HG03064 (cell line): ENCODE measurements around the gene NRGN.

ENCODE experiments used
- ATAC-seq: cut with Tn5 transposase; IDR thresholded peaks from one replicate; pipeline ENCODE4 v1.9.1; 2021; ENCODE audit warnings: low read depth; ENCODE audit not compliant: unreplicated experiment

NRGN gene

GRCh38 chr11:124738713-124739478 lies 846 bp upstream of the NRGN start:
- ATAC-seq, result no peak

DNA sequence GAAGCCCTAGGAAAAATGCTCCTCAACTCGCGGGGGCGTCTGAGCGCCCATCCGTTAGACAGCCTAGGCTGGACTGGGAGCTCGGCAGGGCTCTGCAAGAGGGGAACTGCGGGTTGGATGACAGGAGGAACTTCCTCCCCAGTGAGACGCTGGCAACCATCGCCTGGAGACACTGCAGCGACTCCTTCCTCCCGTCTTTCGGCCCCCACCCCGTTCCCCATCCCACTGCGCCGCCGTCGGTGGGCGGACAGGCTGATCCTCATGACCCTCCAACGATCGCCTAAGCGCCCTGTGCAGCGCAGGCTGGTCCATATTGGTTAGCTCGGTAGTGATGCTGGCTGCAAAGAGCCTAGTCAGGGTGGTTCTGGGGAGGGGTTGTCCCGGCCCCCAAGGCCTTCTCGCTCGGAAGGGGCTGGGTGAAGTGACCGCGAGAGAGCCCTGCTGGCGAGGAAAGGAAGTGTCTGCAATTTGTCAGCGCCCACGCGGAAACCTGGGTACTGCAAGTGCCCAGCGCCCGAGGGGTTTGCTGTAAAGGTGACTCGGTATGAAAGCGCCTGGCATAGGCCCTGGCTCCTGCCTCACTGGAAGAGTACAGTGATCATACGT lies 638 bp downstream of the NRGN start:
- peak; percentile 43 for ATAC-seq

DNA sequence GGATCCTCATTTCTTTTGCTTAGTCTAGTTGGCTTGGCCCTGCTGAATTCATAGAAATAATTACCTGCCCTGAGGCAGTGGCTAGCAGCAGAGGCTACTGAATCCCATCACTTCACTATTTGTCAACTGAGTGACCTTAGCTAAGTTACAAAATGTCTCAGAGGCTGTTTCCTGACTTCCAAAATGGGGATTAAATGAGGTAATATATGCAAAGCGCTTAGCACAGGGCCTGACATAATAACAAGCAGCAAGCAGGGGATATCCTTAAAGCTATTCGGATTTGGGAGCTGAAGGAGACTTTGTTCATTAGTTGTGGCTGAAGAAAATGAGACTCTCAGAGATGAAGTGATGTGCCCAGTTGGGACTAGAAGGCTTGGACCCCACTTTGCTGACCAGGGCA lies 2.8 kb downstream of the NRGN start:
- no peak for ATAC-seq

GRCh38 chr11:124743050-124743449 lies 3.3 kb downstream of the NRGN start:
- ATAC-seq, result no peak

- no peak for ATAC-seq
These were observed 5.6 kb downstream of the NRGN start for GRCh38 chr11:124745270-124745834.

DNA sequence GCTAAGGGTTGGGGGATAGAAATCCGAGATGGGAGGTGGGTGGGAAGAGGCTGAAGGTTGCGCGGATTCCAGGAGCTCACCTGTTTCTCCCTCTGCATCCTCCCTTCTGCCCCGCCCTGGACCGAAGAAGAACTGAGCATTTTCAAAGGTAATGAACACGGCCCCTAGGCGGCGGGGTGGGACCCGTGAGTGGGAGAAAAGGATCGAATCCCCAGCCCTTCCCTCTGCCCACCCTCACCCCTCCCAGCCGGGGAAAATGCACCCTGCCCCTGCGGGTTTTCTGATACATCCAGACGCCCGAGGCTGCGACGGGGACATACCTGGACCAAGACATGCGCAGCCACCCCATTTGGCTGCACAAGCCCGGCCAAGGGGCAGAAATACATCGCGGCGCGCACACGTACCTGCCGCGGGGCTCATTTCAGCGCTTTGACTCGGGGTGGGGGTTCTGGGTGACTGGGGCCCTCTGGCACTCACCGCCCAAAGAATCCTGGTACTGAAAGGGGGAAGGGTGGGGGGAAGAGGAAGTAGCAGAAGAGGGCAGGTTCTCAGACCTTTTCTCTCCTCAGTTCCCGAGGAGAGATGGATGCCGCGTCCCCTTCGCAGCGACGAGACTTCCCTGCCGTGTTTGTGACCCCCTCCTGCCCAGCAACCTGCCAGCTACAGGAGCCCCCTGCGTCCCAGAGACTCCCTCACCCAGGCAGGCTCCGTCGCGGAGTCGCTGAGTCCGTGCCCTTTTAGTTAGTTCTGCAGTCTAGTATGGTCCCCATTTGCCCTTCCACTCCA lies 6.3 kb downstream of the NRGN start:
- peak; percentile 12 for ATAC-seq

- peak; percentile 87 for ATAC-seq
These were observed 7.0 kb downstream of the NRGN start for GRCh38 chr11:124746621-124747243.

DNA sequence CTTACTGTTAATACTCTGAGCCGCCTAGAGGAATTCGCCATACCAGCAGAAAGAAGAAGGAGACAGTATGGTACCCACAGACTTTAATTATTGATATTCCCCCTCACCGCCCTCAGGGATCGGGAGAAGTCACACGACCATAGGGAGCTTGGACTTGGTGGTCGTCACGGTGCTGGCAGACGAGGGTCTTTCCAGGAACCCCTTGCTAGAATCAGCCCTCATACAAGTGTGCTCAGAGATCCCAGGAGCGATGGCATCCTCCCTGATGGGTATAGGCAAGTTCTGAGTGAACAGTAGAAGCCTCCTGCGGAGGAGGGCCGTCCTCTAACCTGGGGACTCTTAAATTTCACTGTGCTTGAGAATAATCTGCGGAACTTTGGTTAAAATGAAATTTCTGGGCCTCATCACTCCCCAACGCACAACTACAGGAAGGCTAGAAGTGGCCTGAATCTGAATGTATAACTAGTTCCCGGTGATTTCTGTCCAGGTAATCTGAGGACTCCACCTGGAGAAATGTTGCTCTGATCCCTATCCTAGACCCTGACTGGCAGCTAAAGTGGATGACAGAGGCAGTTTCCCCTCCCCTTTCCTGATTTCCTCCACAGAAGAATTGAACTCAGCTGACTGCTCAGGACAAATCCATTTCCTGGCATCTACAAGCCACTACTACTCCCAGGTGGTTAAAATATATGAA lies 7.8 kb downstream of the NRGN start:
- no peak for ATAC-seq

- no peak for ATAC-seq
These were observed 8.3 kb downstream of the NRGN start for GRCh38 chr11:124748100-124748418.

GRCh38 chr11:124748481-124749343 lies 9.0 kb downstream of the NRGN start:
- ATAC-seq, result no peak

DNA sequence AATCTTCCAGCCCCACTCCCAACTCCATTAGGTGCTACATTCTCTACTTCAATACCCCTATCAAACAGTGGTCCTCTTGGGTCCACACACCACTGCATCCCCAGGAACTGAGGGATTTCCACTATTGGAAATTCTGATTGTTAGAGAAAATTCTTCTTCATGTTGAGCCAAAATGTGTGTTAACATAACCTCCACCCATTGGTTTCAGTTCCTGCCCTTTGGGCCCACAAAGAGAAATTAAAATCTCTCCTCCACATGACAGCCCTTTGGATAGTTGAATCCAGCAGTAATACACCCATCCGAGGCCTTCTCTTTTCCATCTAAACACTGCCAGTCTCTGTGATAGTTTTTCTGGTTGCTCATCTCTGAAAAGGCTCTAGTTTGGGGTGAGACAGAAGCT lies 10.2 kb downstream of the NRGN start:
- ATAC-seq, result no peak

GRCh38 chr11:124751391-124751740 lies 11.6 kb downstream of the NRGN start:
- ATAC-seq, result no peak

GRCh38 chr11:124751741-124752470 lies 12.2 kb downstream of the NRGN start, which contains the start of gene VSIG2:
Gene VSIG2 (minus strand): TSS chr11:124752255. CDS start chr11:124752137, 118 bp downstream.
- no peak for ATAC-seq

DNA sequence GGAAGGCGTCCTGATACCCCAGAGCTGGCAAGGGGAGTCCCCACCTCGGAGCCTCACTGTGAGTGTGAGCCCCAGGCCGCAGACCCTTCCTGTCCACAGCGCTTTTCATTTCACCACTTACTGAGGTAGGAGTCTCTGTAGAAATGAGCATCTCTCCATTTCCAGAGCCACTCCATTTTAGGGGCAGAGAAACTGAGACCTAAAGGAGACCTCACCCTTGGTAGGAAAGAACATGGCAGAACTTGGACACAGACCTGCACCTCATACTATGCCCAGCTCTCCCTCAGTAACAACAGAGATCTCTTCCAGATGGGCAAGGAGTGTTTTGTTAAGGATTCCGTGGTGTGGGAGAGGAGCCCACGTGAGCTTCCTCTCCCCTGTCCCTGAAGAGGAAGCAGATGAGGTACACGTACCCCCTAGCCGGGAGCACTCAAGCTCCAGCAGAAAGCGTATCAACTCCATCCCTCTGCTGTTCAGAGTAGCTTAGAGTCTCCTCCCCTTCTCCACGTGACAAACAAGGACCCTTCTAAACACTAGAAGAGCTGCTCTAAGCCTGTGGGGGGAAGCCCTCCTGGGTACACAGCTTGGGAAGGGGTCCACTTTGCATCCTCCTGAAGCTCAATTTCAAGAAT lies 12.8 kb downstream of the NRGN start:
- ATAC-seq, result no peak

- no peak for ATAC-seq
These were observed 13.5 kb downstream of the NRGN start for GRCh38 chr11:124753205-124753604.

- ATAC-seq, result no peak
These were observed 13.9 kb downstream of the NRGN start for GRCh38 chr11:124753624-124754023.

DNA sequence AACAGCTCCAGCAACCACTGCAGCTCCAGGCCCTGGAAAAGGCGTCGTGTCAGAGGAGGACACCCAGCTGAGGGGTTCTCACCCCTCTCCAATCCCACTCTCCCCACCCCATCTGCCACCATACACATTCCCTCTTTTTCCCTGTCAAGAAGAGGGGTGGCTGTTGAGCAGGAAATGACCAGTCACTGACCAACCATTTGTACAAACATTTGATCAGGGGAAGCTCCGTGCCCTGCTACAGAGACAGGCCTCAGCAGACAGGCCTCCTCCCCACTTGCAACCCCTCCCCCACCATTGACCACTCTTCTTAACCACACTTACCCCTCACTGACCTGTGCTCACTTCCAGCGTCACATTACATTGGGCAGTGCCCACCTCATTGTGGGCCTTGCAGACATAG lies 14.6 kb downstream of the NRGN start:
- no peak for ATAC-seq

GRCh38 chr11:124754710-124755109 lies 15.0 kb downstream of the NRGN start:
- no peak for ATAC-seq
